K562 (cell line): ENCODE data around the gene TMEM123. TPM values are rescaled to one million over a fixed set of nuclear protein-coding genes. Genes with fewer than 3 reads are reported as not detected.

Source experiments
- BHLHE40 ChIP-seq: IDR thresholded peaks from 2 replicates; pipeline ENCODE4 v1.6.1; 2011; ENCODE audit warnings: low read length, improper control_type of control experiment
- CEBPB ChIP-seq: fragments of 450-650 bp; IDR thresholded peaks from 2 replicates; pipeline ENCODE4 v1.6.1; 2016; ENCODE audit warnings: missing genetic modification characterization, missing compliant biosample characterization
- CXXC5 ChIP-seq: fragments of 250-450 bp; sonication (Bioruptor Pico); IDR thresholded peaks from 2 replicates; pipeline ENCODE4 v1.8.0; 2022; ENCODE audit warnings: inconsistent platforms, mild to moderate bottlenecking, moderate library complexity
- ELF1 ChIP-seq: fragments of 200-800 bp; sonication (Bioruptor generic); IDR thresholded peaks from 2 replicates; pipeline ENCODE4 v1.6.1; 2016; ENCODE audit warnings: missing genetic modification characterization, missing compliant biosample characterization
- FUS ChIP-seq: fragments of 200-400 bp; formaldehyde crosslinking; optimal IDR thresholded peaks from 2 replicates; pipeline ENCODE3; 2017; ENCODE audit warnings: low read depth, low read length
- GABPB1 ChIP-seq: sonication (generic); formaldehyde crosslinking; IDR thresholded peaks from 2 replicates; pipeline ENCODE4 v1.8.0; 2022; ENCODE audit warnings: mild to moderate bottlenecking, missing genetic modification reagents
- GATAD2B ChIP-seq: fragments of 450-650 bp; IDR thresholded peaks from 2 replicates; pipeline ENCODE4 v1.6.1; 2017; ENCODE audit warnings: mild to moderate bottlenecking, borderline replicate concordance
- HDAC1 ChIP-seq, 2 experiments: fragments of 450-650 bp; IDR thresholded peaks; 2 replicates each; pipeline ENCODE4 v1.6.1; 2016 to 2017; ENCODE audit warnings: inconsistent platforms in 1 of 2, mild to moderate bottlenecking in 1 of 2, moderate library complexity in 1 of 2
- HOXB6 ChIP-seq: fragments of 250-450 bp; sonication (Bioruptor Pico); IDR thresholded peaks from 2 replicates; pipeline ENCODE4 v1.5.1; 2022; ENCODE audit warnings: mild to moderate bottlenecking, borderline replicate concordance
- MAZ ChIP-seq, 2 experiments: fragments of 450-650 bp in 1 of 2; sonication (generic) in 1 of 2; formaldehyde crosslinking; IDR thresholded peaks in 1 of 2; conservative IDR thresholded peaks in 1 of 2; 2 replicates each; pipeline versions ENCODE4 v1.4.0 to v1.5.0; 2020; ENCODE audit warnings: mild to moderate bottlenecking in 1 of 2, missing genetic modification reagents in 1 of 2
- MTA2 ChIP-seq: fragments of 450-650 bp; IDR thresholded peaks from 2 replicates; pipeline ENCODE4 v1.6.1; 2016; ENCODE audit warnings: low read depth
- MYBL2 ChIP-seq, 2 experiments: fragments of 450-650 bp in 1 of 2; sonication (generic) in 1 of 2; formaldehyde crosslinking in 1 of 2; IDR thresholded peaks; 2 replicates each; pipeline versions ENCODE4 v1.6.1 to v1.8.1; 2017 to 2022; ENCODE audit warnings: borderline replicate concordance in 1 of 2, inconsistent platforms in 1 of 2, low read depth in 1 of 2, mild to moderate bottlenecking in 1 of 2, missing genetic modification reagents in 1 of 2, moderate library complexity in 1 of 2
- MYC ChIP-seq, 2 experiments: fragments of 250-450 bp in 1 of 2; sonication (Bioruptor Pico) in 1 of 2; IDR thresholded peaks; 2 replicates each; pipeline versions ENCODE4 v1.5.1 to v1.6.1; 2012 to 2021; ENCODE audit warnings: low read depth in 2 of 2, borderline replicate concordance in 1 of 2, improper control_type of control experiment in 1 of 2, low read length in 1 of 2, mild to moderate bottlenecking in 1 of 2, moderate library complexity in 1 of 2
- NCOR1 ChIP-seq: fragments of 450-650 bp; IDR thresholded peaks from 2 replicates; pipeline ENCODE4 v1.6.1; 2016; ENCODE audit warnings: mild to moderate bottlenecking, moderate library complexity
- POLR2A ChIP-seq: fragments of 450-650 bp; conservative IDR thresholded peaks from 2 replicates; pipeline ENCODE4 v1.6.1; 2016
- POLR2AphosphoS5 ChIP-seq: IDR thresholded peaks from 2 replicates; pipeline ENCODE4 v1.6.1; 2011; ENCODE audit warnings: mild to moderate bottlenecking, low read depth, low read length, moderate library complexity; ENCODE audit not compliant: control insufficient read depth, insufficient read depth
- PTTG1 ChIP-seq: fragments of 450-650 bp; IDR thresholded peaks from 2 replicates; pipeline ENCODE4 v1.6.1; 2016; ENCODE audit warnings: low read depth, mild to moderate bottlenecking, missing genetic modification characterization, missing compliant biosample characterization
- RCOR1 ChIP-seq, 2 experiments: IDR thresholded peaks; 2 replicates each; pipeline ENCODE4 v1.6.1; 2012; ENCODE audit warnings: low read depth in 2 of 2, low read length in 2 of 2, borderline replicate concordance in 1 of 2, improper control_type of control experiment in 1 of 2
- SIN3B ChIP-seq: fragments of 450-650 bp; IDR thresholded peaks from 2 replicates; pipeline ENCODE4 v1.6.1; 2017; ENCODE audit warnings: low read depth, mild to moderate bottlenecking, moderate library complexity
- U2AF1 ChIP-seq: fragments of 200-400 bp; formaldehyde crosslinking; optimal IDR thresholded peaks from 2 replicates; pipeline ENCODE3; 2017; ENCODE audit warnings: mild to moderate bottlenecking, low read depth, low read length, moderate library complexity
- XRCC3 ChIP-seq: fragments of 450-650 bp; IDR thresholded peaks from 2 replicates; pipeline ENCODE4 v1.6.1; 2017; ENCODE audit warnings: mild to moderate bottlenecking, moderate library complexity
- ZKSCAN1 ChIP-seq: fragments of 150-350 bp; IDR thresholded peaks from 2 replicates; pipeline ENCODE4 v1.6.1; 2016; ENCODE audit warnings: low read depth, low read length
- ZNF184 ChIP-seq: sonication (generic); formaldehyde crosslinking; IDR thresholded peaks from 2 replicates; pipeline ENCODE4 v1.5.0; 2020; ENCODE audit warnings: missing genetic modification reagents
- ZNF212 ChIP-seq: fragments of 450-650 bp; formaldehyde crosslinking; IDR thresholded peaks from 2 replicates; pipeline ENCODE4 v1.4.0; 2020; ENCODE audit warnings: mild to moderate bottlenecking
- ZNF384 ChIP-seq: IDR thresholded peaks from 2 replicates; pipeline ENCODE4 v1.6.1; 2012; ENCODE audit warnings: low read depth, low read length, improper control_type of control experiment
- polyA plus RNA-seq, 8 experiments: library from polyadenylated mRNA; depleted of rRNA in 4 of 8; stranded (reverse) in 5 of 8; unstranded in 3 of 8; fragments of >200 nt; fragmentation: Nextera tagmentation in 2 of 8; fragmentation: Illumina TruSeq in 1 of 8; extraction: Ambion mirVana in 2 of 8; extraction: Trizol in 1 of 8; gene quantifications; 2 replicates each; pipeline versions ENCODE4 v1.2.1 to v1.2.3, GENCODE V29; 2011 to 2014; ENCODE audit warnings: inconsistent platforms in 1 of 8, missing spikeins in 1 of 8
- total RNA-seq, 7 experiments: library from RNA; depleted of rRNA in 6 of 7; stranded (reverse); fragments of >200 nt in 6 of 7; fragmentation: Illumina TruSeq in 2 of 7; extraction: Trizol in 2 of 7; gene quantifications; 2 replicates each; pipeline versions ENCODE4 v1.2.1 to v1.2.3, GENCODE V29; 2011 to 2021; ENCODE audit warnings: low replicate concordance in 1 of 7
- TF ChIP-seq, protein P1 (sequence below): fragments of 200-800 bp; sonication (Bioruptor generic); IDR thresholded peaks from 2 replicates; pipeline ENCODE4 v1.6.1; 2017; ENCODE audit warnings: missing genetic modification characterization, missing compliant biosample characterization

TMEM123 gene
- total and polyA plus RNA-seq, 9 of the 15 experiments (the other 6 are each of a cell fraction or from before 2014, with no cell fraction given): 19.8 to 344 (median 82.4) TPM

DNA sequence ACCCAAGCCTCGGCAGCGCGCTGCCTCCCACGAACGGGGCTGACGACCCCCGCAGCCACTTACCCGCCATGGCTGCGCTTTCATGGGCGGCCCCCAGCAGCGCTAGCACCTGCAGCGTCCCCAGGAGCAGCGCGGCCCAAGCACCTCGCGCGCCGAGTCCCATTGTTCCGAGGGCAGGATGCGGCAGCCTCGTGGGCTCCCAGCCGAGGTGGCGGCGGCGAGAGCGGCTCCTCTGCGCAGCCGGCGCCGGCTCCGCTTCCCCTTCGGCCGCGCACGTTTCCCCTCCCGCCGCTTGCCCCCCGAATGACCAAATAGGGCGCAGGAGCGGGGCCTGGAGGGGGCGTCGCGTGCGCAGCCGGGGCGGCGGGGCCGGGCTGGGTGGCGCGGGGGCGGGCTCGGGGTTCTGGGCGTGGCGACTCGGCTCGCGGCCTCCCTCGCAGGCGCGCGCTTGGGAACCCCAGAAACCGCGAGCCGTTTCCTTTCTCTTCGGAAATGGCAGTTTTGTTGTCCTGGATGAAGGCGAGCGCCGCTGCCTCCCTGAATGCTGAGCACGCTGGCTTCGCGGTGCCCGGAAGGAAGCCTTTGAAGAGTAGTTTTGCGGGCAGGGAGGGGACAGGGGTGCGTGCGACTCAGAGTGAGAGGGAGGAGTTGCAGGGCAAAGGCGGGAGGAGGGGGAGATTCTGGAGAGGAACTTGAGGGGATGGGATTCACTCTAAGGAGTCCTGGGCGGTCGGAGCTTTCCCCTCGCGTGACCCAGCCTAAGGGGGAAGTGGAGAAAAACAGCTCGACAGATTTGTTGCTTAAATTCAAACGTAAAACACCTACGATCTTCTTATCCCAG lies at the start of gene TMEM123 (continued):
- TF ChIP-seq ZNF212 (CRISPR knock-in tag) (no peak), HDAC1 (IDR thresholded peaks at IDR 0.05) (peak in 1 of 2 experiments; percentile 74; a peak in 2 of 4 replicates), ELF1 (0 out of 2 replicates have a peak, but pooled peaks have one; percentile 16), XRCC3 (no peak), PTTG1 (tag) (no peak), POLR2A (peak; percentile 80), MTA2 (no peak), CEBPB (no peak), SIN3B (peak; percentile 35; the same call in 1 of the 2 replicates), ZKSCAN1 (no peak), ZNF384 (no peak), POLR2AphosphoS5 (peak; percentile 57), MAZ (CRISPR knock-in tag; conservative IDR thresholded peaks at IDR 0.05 in 1 of 2, IDR thresholded peaks at IDR 0.05 in 1 of 2) (peak in 1 of 2 experiments; percentile 41; a peak in 1 of 4 replicates), NCOR1 (no peak; the same call in 1 of the 2 replicates), CXXC5 (CRISPR knock-in tag) (peak; percentile 50), MYBL2 (IDR thresholded peaks at IDR 0.05; ENCODE audit: low read depth) (no peak), MYBL2 (CRISPR knock-in tag; IDR thresholded peaks at IDR 0.05; ENCODE audit: borderline replicate concordance) (no peak), FUS (peak; percentile 57), ZNF184 (CRISPR knock-in tag) (no peak), GATAD2B (peak; percentile 48; the same call in 1 of the 2 replicates), U2AF1 (peak; percentile 23), MYC (IDR thresholded peaks at IDR 0.05; ENCODE audit: low read depth, low read length) (peak; percentile 69; the same call in 1 of the 2 replicates), MYC (CRISPR knock-in tag; IDR thresholded peaks at IDR 0.05; ENCODE audit: borderline replicate concordance, low read depth) (no peak), BHLHE40 (peak; percentile 69), HOXB6 (CRISPR knock-in tag) (no peak), GABPB1 (CRISPR knock-in tag) (0 out of 2 replicates have a peak, but pooled peaks have one; percentile 44), RCOR1 (IDR thresholded peaks at IDR 0.05; ENCODE audit: borderline replicate concordance in 1 of 2, low read depth in 2 of 2, low read length in 2 of 2) (0 out of 4 replicates have a peak, but pooled peaks of 1 of the 2 experiments have one; percentile 28)
- TF ChIP-seq, protein P1, sequence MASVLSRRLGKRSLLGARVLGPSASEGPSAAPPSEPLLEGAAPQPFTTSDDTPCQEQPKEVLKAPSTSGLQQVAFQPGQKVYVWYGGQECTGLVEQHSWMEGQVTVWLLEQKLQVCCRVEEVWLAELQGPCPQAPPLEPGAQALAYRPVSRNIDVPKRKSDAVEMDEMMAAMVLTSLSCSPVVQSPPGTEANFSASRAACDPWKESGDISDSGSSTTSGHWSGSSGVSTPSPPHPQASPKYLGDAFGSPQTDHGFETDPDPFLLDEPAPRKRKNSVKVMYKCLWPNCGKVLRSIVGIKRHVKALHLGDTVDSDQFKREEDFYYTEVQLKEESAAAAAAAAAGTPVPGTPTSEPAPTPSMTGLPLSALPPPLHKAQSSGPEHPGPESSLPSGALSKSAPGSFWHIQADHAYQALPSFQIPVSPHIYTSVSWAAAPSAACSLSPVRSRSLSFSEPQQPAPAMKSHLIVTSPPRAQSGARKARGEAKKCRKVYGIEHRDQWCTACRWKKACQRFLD (CRISPR knock-in tag): peak; percentile 42; the same call in 1 of the 2 replicates
